Measurements from ENCODE around the gene SERPINE3.

Gene SERPINE3

DNA sequence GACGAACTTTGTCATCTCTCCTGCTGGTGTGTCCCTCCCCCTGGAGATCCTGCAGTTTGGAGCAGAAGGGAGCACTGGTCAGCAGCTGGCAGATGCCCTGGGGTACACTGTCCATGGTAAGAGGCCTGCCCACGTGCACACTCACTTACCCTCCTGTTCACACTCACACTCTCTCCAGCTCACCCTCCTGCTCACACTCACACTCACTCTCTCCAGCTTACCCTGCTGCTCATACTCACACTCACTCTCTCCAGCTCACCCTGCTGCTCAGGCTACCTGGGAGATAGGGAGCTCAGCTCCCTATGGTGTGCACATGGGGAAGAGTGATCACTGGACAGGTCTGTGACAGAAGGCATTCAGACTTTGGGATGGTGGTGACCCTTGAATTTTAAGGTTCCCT, 1.7 kb downstream of the SERPINE3 start:
- no peaks in the 10 kb centered on the region for H3K4me1 ChIP-seq (ENCODE audit: control insufficient read depth in 1 of 2, insufficient read depth in 1 of 2, low read depth in 1 of 2, low read length in 1 of 2)
- TF ChIP-seq, protein P1, sequence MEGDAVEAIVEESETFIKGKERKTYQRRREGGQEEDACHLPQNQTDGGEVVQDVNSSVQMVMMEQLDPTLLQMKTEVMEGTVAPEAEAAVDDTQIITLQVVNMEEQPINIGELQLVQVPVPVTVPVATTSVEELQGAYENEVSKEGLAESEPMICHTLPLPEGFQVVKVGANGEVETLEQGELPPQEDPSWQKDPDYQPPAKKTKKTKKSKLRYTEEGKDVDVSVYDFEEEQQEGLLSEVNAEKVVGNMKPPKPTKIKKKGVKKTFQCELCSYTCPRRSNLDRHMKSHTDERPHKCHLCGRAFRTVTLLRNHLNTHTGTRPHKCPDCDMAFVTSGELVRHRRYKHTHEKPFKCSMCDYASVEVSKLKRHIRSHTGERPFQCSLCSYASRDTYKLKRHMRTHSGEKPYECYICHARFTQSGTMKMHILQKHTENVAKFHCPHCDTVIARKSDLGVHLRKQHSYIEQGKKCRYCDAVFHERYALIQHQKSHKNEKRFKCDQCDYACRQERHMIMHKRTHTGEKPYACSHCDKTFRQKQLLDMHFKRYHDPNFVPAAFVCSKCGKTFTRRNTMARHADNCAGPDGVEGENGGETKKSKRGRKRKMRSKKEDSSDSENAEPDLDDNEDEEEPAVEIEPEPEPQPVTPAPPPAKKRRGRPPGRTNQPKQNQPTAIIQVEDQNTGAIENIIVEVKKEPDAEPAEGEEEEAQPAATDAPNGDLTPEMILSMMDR (IDR thresholded peaks at IDR 0.05), result no peak

DNA sequence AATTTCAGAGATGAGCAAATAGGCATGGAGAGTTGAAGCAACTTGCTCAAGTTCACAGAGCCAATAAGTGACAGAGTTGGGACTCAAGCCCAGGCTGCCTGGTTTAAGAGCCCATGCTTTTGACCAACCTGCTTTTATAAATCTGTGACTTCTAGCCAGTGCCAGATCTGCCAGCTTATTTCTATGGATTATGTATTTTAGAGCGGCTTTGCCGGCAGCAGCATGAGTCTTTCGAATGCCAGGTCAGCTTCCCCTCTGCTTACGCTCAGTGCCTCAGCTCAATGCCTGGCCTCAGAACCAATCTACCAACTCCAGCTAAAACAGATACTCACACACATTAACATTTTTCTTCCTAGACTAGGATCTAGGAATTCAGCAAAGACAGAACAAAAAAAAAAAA, 2.3 kb downstream of the SERPINE3 start:
- Histone ChIP-seq H3K36me3 (no peaks in the 10 kb centered on the region), H3K4me1 (ENCODE audit: control insufficient read depth in 1 of 2, insufficient read depth in 1 of 2, low read depth in 1 of 2, low read length in 1 of 2) (no peaks in the 10 kb centered on the region), H3K27me3 (no peaks in the 10 kb centered on the region), H3K27ac (no peak overlapping the region), H3K4me3 (ENCODE audit: low read depth in 1 of 2, low read length in 1 of 2) (no peak overlapping the region), H3K9me3 (no peaks in the 10 kb centered on the region)
- TF ChIP-seq, protein P1 (IDR thresholded peaks at IDR 0.05), result no peak

More for the DNA sequence above, 1.7 kb downstream of the SERPINE3 start:
- Histone ChIP-seq H3K4me3 (ENCODE audit: low read depth in 1 of 2, low read length in 1 of 2) (no peak overlapping the region), H3K27ac (no peak overlapping the region), H3K36me3 (no peaks in the 10 kb centered on the region), H3K27me3 (no peaks in the 10 kb centered on the region), H3K9me3 (no peaks in the 10 kb centered on the region)

DNA sequence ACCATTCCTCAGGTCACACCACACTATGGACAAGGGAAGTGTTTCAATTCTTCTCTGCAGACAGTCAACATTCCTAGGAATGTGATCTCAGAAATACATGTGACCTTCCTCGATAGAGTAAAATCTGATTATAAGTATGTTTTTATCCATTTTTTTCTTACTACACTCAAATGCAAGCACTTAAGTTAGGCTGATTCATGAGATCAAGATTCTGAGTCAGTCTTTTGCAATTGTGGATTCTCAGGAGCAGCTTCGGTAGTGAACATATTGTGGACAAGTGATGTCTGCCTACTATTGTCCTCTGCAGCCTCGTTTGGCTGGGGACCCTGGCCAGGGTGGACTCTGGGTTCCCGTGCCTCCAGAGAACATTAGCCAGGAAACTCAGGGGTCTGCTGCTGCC, 3.2 kb downstream of the SERPINE3 start:
- Histone ChIP-seq H3K4me1 (ENCODE audit: control insufficient read depth in 1 of 2, insufficient read depth in 1 of 2, low read depth in 1 of 2, low read length in 1 of 2) (no peaks in the 10 kb centered on the region), H3K36me3 (no peaks in the 10 kb centered on the region), H3K27ac (no peak overlapping the region), H3K9me3 (no peaks in the 10 kb centered on the region), H3K4me3 (ENCODE audit: low read depth in 1 of 2, low read length in 1 of 2) (no peak overlapping the region), H3K27me3 (no peaks in the 10 kb centered on the region)
- TF ChIP-seq, protein P1 (IDR thresholded peaks at IDR 0.05), result no peak

DNA sequence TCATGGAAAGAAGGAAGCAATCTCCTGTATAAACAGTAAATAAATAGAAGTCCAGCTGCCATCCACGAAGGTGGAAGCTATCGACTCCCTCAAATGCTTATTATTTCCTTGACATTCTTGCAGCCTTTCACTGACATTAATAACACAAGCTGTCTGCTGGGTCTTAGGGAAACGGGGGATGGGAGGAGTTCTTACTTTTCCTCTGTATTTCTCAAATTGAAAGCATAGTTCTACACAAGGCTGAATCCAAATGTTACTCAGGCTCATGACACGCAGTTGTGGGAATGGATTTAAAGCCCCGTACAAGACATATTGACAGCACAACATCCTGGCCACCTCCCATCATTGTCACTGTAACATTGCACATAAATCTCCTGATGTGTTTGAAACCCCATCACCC, 4.0 kb downstream of the SERPINE3 start:
- H3K27me3 ChIP-seq, result no peaks in the 10 kb centered on the region
- no peak overlapping the region for H3K4me3 ChIP-seq (ENCODE audit: low read depth in 1 of 2, low read length in 1 of 2)
- no peak overlapping the region for H3K27ac ChIP-seq
- no peaks in the 10 kb centered on the region for H3K9me3 ChIP-seq
- TF ChIP-seq, protein P1 (IDR thresholded peaks at IDR 0.05), result no peak
- H3K36me3 ChIP-seq, result no peaks in the 10 kb centered on the region
- no peaks in the 10 kb centered on the region for H3K4me1 ChIP-seq (ENCODE audit: control insufficient read depth in 1 of 2, insufficient read depth in 1 of 2, low read depth in 1 of 2, low read length in 1 of 2)

DNA sequence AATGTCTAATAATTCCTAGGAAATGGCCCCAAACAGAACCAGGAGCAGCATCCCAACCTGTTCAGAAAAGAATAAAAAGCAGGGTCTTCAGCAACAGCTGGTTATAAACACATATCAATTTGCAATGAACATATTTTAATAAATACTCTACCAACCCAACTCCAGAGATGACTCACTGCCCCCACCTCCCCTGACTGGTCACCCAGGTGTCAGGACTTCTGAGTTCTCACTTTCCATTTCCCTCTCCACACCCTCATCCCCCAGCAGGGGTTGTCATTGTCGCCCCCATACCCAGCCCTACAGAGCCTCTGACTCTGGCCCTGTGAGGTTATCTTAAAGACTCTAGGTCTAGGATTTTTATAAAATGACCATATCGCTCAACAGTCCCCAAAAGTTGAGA, 6.9 kb downstream of the SERPINE3 start:
- H3K4me1 ChIP-seq (ENCODE audit: control insufficient read depth in 1 of 2, insufficient read depth in 1 of 2, low read depth in 1 of 2, low read length in 1 of 2), result no peaks in the 10 kb centered on the region
- no peaks in the 10 kb centered on the region for H3K27me3 ChIP-seq
- no peak overlapping the region for H3K27ac ChIP-seq
- no peaks in the 10 kb centered on the region for H3K9me3 ChIP-seq
- no peaks in the 10 kb centered on the region for H3K36me3 ChIP-seq
- H3K4me3 ChIP-seq (ENCODE audit: low read depth in 1 of 2, low read length in 1 of 2), result no peak overlapping the region
- TF ChIP-seq, protein P1 (IDR thresholded peaks at IDR 0.05), result no peak

DNA sequence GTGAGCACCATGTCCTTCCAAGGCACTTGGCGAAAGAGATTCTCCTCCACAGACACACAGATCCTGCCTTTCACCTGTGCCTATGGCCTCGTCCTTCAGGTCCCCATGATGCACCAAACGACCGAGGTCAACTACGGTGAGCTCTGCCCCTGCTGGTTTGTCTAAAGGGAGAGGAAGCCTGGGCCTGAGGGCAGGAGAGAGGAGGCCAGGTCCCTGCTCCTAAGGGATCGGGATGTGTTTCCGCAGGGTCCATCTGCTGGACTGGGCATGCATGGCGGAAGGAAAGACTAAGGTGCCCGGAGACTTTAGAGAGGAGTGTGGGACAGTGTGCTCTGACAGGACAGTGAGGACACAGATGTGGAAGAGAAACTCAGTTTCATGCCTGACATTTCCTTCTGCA, 7.6 kb downstream of the SERPINE3 start:
- TF ChIP-seq, protein P1 (IDR thresholded peaks at IDR 0.05), result no peak
- H3K27ac ChIP-seq, result no peak overlapping the region
- no peaks in the 10 kb centered on the region for H3K4me1 ChIP-seq (ENCODE audit: control insufficient read depth in 1 of 2, insufficient read depth in 1 of 2, low read depth in 1 of 2, low read length in 1 of 2)
- H3K4me3 ChIP-seq (ENCODE audit: low read depth in 1 of 2, low read length in 1 of 2), result no peak overlapping the region
- no peaks in the 10 kb centered on the region for H3K36me3 ChIP-seq
- no peaks in the 10 kb centered on the region for H3K27me3 ChIP-seq
- H3K9me3 ChIP-seq, result no peaks in the 10 kb centered on the region
